A673 (cell line): ENCODE measurements around the gene TRNAU1AP. TPM values are rescaled to one million over a fixed set of nuclear protein-coding genes. Genes with fewer than 3 reads are reported as not detected.
"Not testable (repeated sequence)": the region's sequence is repeated elsewhere in the genome, so short reads cannot be mapped to it uniquely, and the experiment has no call there.

ENCODE experiments used
- BruUV-seq: library from RNA; stranded (reverse); fragments of 400-500 nt; replicated peaks from 2 replicates; lab custom pipeline; 2021; lab: Mats Ljungman, UMichigan
- CTCF ChIA-PET: fragments of 300-600 bp; sonication (Branson Sonifier 250); formaldehyde crosslinking; loops from one replicate; lab custom pipeline; 2022; ENCODE audit warnings: antibody characterized with exemption; lab: Charles Lee
- POLR2A ChIA-PET: fragments of 300-600 bp; sonication (Branson Sonifier 250); formaldehyde crosslinking; loops from one replicate; lab custom pipeline; 2022; ENCODE audit warnings: antibody characterized with exemption; ENCODE audit not compliant: low non-redundant PET; lab: Charles Lee
- DNase-seq: peaks from one replicate; pipeline ENCODE4 v3.0.0-alpha.2; 2015; ENCODE audit warnings: low spot score
- H3K27ac ChIP-seq: fragments of 200-600 bp; sonication (generic); 2 replicates; pipeline ENCODE4 v1.5.1; 2016; ENCODE audit warnings: mixed run types, low read depth, mild to moderate bottlenecking, mixed read lengths, antibody characterized with exemption, low read length; ENCODE audit not compliant: poor library complexity, severe bottlenecking
- H3K27me3 ChIP-seq: fragments of 200-600 bp; sonication (generic); replicated peaks from 2 replicates; pipeline ENCODE4 v1.6.1; 2017; ENCODE audit warnings: mixed run types, low read depth, mild to moderate bottlenecking, mixed read lengths, antibody characterized with exemption, low read length; ENCODE audit not compliant: insufficient read depth, poor library complexity
- H3K36me3 ChIP-seq: fragments of 200-600 bp; sonication (generic); 2 replicates; pipeline ENCODE4 v1.6.1; 2016; ENCODE audit warnings: mixed run types, mild to moderate bottlenecking, mixed read lengths, antibody characterized with exemption, low read length; ENCODE audit not compliant: insufficient read depth, poor library complexity, severe bottlenecking
- H3K4me1 ChIP-seq: fragments of 200-600 bp; sonication (generic); 2 replicates; pipeline ENCODE4 v1.6.1; 2017; ENCODE audit warnings: mixed run types, mild to moderate bottlenecking, mixed read lengths, antibody characterized with exemption, low read length; ENCODE audit not compliant: insufficient read depth, poor library complexity, severe bottlenecking
- H3K4me3 ChIP-seq: fragments of 200-600 bp; sonication (generic); 2 replicates; pipeline ENCODE4 v1.5.1; 2016; ENCODE audit warnings: low read depth, mixed run types, mild to moderate bottlenecking, mixed read lengths, low read length; ENCODE audit not compliant: poor library complexity, severe bottlenecking
- H3K9me3 ChIP-seq: fragments of 200-600 bp; sonication (generic); 2 replicates; pipeline ENCODE4 v1.6.1; 2016; ENCODE audit warnings: mixed run types, low read depth, mild to moderate bottlenecking, mixed read lengths, antibody characterized with exemption, low read length; ENCODE audit not compliant: poor library complexity, severe bottlenecking
- EZH2 ChIP-seq: fragments of 200-600 bp; sonication (generic); IDR thresholded peaks from 2 replicates; pipeline ENCODE4 v1.6.1; 2017; ENCODE audit warnings: borderline replicate concordance, low read depth, mild to moderate bottlenecking, mixed read lengths, antibody characterized with exemption, low read length; ENCODE audit not compliant: poor library complexity, severe bottlenecking
- intact Hi-C: fragments of 100-400 bp; cut with micrococcal nuclease; formaldehyde crosslinking; loops from one replicate; pipeline ENCODE4 v1.10.0; 2022; ENCODE audit not compliant: unreplicated experiment
- total RNA-seq: library from RNA; stranded (reverse); gene quantifications from 2 replicates; pipeline ENCODE4 v1.2.3, GENCODE V29; 2021
- TF ChIP-seq, protein P1 (sequence below): fragments of 300-800, 200-600 bp; sonication (generic); conservative IDR thresholded peaks from 2 replicates; pipeline ENCODE4 v1.5.1; 2017; ENCODE audit warnings: low read depth, mild to moderate bottlenecking, antibody characterized with exemption, low read length, moderate library complexity, mixed read lengths

TRNAU1AP gene
- total RNA-seq, 1 experiment from 2014 or later, result 33.8 TPM

DNA sequence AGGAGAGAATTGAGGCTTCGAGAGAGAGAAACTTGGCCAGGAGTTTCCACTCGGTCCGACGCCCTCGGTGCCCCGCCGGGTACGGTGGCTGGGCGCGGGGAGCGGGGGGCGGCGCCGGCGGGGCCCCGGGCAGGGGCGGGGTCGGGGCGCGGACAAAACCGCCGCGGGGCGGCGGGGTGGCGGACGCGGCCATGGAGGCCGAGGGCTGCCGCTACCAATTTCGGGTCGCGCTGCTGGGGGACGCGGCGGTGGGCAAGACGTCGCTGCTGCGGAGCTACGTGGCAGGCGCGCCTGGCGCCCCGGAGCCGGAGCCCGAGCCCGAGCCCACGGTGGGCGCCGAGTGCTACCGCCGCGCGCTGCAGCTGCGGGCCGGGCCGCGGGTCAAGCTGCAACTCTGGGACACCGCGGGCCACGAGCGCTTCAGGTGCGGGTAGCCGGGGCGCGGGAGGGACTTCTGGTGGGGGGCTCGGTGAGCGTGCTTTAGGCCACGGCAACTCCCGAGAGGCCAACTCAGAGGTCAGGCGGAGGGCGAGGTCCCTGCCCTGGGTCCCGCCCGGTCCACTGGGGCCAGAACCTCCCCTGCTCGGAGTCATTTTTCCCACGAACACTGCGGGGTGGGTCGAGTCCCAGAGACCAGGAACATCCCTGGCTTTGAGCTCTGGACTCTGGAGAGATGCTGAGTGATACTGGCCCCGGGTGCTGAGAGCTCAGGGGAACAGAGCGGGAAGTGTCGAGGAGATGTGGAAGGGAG, 39.6 kb downstream of the TRNAU1AP start:
- ChIA-PET POLR2A (interaction anchor here (0.5 to 0.6 kb wide), 2 partner anchors 11 to 56 kb away, joined by 3 read pairs; partner anchors contain the start of gene RNU11), CTCF (interaction anchor here (0.5 to 0.6 kb wide), 2 partner anchors 233 to 300 kb away, joined by 5 to 11 read pairs; no protein-coding TSS in a partner anchor)
- no peaks in the 10 kb centered on the region for H3K36me3 ChIP-seq
- peaks cover 10% of the 10 kb centered on the region for H3K4me1 ChIP-seq
- peak; percentile 26 for DNase-seq
- H3K9me3 ChIP-seq, result no peaks in the 10 kb centered on the region
- intact Hi-C loops, result no loop called here
- H3K4me3 ChIP-seq, result peak overlapping the region; percentile 55
- no peak overlapping the region for H3K27ac ChIP-seq
- H3K27me3 ChIP-seq, result no peaks in the 10 kb centered on the region
- BruUV-seq, result no TSS peak
- TF ChIP-seq, protein P1, sequence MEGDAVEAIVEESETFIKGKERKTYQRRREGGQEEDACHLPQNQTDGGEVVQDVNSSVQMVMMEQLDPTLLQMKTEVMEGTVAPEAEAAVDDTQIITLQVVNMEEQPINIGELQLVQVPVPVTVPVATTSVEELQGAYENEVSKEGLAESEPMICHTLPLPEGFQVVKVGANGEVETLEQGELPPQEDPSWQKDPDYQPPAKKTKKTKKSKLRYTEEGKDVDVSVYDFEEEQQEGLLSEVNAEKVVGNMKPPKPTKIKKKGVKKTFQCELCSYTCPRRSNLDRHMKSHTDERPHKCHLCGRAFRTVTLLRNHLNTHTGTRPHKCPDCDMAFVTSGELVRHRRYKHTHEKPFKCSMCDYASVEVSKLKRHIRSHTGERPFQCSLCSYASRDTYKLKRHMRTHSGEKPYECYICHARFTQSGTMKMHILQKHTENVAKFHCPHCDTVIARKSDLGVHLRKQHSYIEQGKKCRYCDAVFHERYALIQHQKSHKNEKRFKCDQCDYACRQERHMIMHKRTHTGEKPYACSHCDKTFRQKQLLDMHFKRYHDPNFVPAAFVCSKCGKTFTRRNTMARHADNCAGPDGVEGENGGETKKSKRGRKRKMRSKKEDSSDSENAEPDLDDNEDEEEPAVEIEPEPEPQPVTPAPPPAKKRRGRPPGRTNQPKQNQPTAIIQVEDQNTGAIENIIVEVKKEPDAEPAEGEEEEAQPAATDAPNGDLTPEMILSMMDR, result no peak
- TF ChIP-seq EZH2, result no peak

DNA sequence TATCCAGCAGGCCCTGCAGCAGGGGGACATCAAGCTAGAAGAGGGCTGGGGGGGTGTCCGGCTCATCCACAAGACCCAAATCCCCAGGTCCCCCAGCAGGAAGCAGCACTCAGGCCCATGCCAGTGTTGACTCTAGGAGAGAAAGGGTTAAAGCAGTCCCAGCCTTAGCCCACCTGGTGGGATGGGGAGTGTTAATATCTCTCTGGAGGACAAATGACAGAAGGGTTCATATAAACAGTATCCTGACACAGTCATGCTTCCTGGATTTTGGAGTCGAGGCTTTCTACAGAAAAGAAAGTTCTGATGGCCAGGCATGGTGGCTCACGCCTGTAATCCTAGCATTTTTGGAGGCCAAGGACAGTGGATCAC, 41.1 kb downstream of the TRNAU1AP start:
- peaks cover 10% of the 10 kb centered on the region for H3K4me1 ChIP-seq
- CTCF ChIA-PET, H3K27me3 ChIP-seq, H3K27ac ChIP-seq, intact Hi-C loops, H3K4me3 ChIP-seq, H3K36me3 ChIP-seq, H3K9me3 ChIP-seq, BruUV-seq, POLR2A ChIA-PET: not testable (repeated sequence)
- DNase-seq, result peak; percentile 23

DNA sequence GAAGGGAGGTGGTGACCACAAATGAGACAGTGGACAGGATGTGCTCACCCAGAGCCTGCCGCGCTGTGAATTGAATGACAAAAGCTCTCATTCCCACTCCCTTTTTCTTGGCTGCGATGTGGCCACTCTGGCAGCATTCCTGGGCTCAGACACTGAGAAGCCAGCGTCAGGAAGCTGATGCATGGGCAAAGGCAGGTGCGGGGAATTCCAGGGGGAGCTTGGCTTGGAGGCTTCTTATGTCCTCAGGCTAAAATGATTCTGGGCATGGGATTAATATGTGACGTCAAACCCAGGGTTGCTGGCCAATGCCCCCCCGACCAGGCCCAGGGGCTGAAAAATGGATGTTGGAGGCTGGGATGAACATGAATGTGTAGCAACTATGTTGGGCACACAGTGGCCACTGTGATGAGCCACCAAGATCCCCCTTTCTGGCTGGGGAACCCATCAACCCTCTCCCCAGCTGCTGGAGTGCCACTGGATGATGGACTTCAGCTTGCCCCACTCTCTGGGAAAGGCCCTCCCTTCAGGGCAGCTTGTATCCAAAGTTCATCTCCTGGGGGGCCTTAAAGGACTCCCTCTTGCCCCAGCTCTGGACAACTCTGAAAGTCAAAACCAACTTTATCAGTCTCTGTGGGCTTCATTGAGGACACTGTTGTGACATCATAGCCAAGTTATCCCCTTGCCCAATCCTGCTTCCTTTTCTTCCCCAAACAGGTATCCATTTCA, 42.0 kb downstream of the TRNAU1AP start:
- H3K27ac ChIP-seq, CTCF ChIA-PET, BruUV-seq: not testable (repeated sequence)

DNA sequence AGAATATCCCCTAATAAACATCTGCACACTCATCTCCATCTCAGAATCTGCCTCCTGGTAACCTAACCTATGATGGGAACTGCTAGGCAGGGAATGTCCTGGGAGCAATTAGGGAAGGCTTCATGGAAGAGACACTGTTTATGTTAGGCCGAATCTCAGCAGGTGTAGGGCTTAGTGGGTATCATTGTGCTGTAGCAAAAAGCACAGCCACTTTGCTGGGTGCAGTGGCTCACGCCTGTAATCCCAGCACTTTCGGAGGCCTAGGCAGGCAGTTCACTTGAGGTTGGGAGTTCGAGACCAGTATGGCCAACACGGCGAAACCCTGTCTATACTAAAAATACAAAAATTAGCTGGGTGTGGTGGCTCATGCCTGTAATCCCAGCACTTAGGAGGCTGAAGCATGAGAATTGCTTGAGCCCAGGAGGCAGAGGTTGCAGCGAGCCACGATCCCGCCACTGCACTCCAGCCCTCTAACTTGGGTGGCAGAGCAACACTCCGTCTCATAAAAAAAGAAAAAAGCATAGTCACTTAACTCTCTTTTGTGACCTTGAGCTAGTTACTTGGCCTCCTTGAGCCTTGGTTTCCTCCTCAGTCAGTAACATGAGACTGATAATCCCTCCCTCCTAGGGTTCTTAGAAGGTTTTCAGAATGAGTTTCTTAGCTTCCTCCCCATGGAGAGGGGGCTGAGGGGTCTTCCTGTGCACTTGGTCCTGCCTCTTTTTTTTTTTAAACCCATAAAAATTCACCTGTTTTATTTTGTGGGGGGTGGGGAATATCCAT, 42.7 kb downstream of the TRNAU1AP start:
- peak; percentile 60 for DNase-seq
- H3K4me1 ChIP-seq, result peaks cover 10% of the 10 kb centered on the region
- ChIA-PET POLR2A (interaction anchor here (0.5 to 1.4 kb wide), 2 partner anchors 14 to 82 kb away, joined by 3 to 4 read pairs; no protein-coding TSS in a partner anchor), CTCF (interaction anchor here (0.7 kb wide), 1 partner anchor 258 kb away, joined by 3 read pairs; no protein-coding TSS in a partner anchor)
- intact Hi-C loops, result no loop called here
- no peak for TF ChIP-seq EZH2
- TF ChIP-seq, protein P1, result no peak
- BruUV-seq, result no TSS peak
- H3K27me3 ChIP-seq, result no peaks in the 10 kb centered on the region
- no peaks in the 10 kb centered on the region for H3K9me3 ChIP-seq
- no peaks in the 10 kb centered on the region for H3K36me3 ChIP-seq
- H3K4me3 ChIP-seq, result no peak overlapping the region
- H3K27ac ChIP-seq, result peak overlapping the region; percentile 12

More for the DNA sequence above, 42.0 kb downstream of the TRNAU1AP start:
- H3K4me3 ChIP-seq, DNase-seq, H3K27me3 ChIP-seq, intact Hi-C loops, H3K36me3 ChIP-seq, H3K9me3 ChIP-seq: not testable (repeated sequence)
- H3K4me1 ChIP-seq, result peaks cover 10% of the 10 kb centered on the region
- POLR2A ChIA-PET, result interaction anchor here (1.4 kb wide), 1 partner anchor 13 kb away, joined by 4 read pairs; no protein-coding TSS in a partner anchor

DNA sequence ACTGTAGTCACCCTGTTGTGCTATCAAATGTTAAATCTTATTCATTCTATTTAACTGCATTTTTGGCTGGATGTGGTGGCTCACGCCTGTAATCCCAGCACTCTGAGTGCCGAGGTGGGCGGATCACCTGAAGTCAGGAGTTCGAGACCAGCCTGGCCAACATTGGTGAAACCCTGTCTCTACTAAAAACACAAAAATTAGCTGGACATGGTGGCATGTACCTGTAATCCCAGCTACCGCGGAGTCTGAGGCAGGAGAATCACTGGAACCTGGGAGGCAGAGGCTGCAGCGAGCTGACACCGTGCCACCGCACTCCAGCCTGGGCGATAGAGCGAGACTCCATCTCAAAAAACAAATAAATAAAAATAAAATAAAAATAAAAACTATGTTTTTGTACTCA, 43.4 kb downstream of the TRNAU1AP start:
- H3K4me1 ChIP-seq, result peaks cover 10% of the 10 kb centered on the region
- H3K9me3 ChIP-seq, DNase-seq, BruUV-seq, H3K27ac ChIP-seq, H3K27me3 ChIP-seq, H3K4me3 ChIP-seq, H3K36me3 ChIP-seq, intact Hi-C loops: not testable (repeated sequence)
- ChIA-PET CTCF (interaction anchor here (0.7 kb wide), 1 partner anchor 257 kb away, joined by 3 read pairs; no protein-coding TSS in a partner anchor), POLR2A (interaction anchor here (0.5 kb wide), 1 partner anchor 83 kb away, joined by 3 read pairs; no protein-coding TSS in a partner anchor)
